GM19238 (cell line): ENCODE measurements around the gene GLRX5.
"Not testable (repeated sequence)": the region's sequence is repeated elsewhere in the genome, so short reads cannot be mapped to it uniquely, and the experiment has no call there.

Source experiments
- DNase-seq: peaks from one replicate; pipeline ENCODE4 v3.0.0; 2011; ENCODE audit warnings: low spot score; ENCODE audit not compliant: insufficient read length

The GLRX5 gene

GRCh38 chr14:95553141-95553540, 18.3 kb downstream of the GLRX5 start:
- no peak for DNase-seq

GRCh38 chr14:95555053-95555452, 20.2 kb downstream of the GLRX5 start:
- no peak for DNase-seq

GRCh38 chr14:95557291-95557690, 22.4 kb downstream of the GLRX5 start:
- no peak for DNase-seq

GRCh38 chr14:95557832-95558231, 23.0 kb downstream of the GLRX5 start:
- DNase-seq = no peak

GRCh38 chr14:95559203-95559602, 24.4 kb downstream of the GLRX5 start:
- DNase-seq = no peak

GRCh38 chr14:95561001-95561412, 26.2 kb downstream of the GLRX5 start:
- DNase-seq = peak; percentile 78

- DNase-seq = no peak
These were observed 28.2 kb downstream of the GLRX5 start for GRCh38 chr14:95562892-95563685.

GRCh38 chr14:95564060-95564459, 29.2 kb downstream of the GLRX5 start:
- no peak for DNase-seq

GRCh38 chr14:95569440-95569839, 34.6 kb downstream of the GLRX5 start:
- no peak for DNase-seq

- no peak for DNase-seq
These were observed 38.5 kb downstream of the GLRX5 start for GRCh38 chr14:95573313-95573712.

- DNase-seq = no peak
These were observed 41.1 kb downstream of the GLRX5 start for GRCh38 chr14:95575840-95576473.

GRCh38 chr14:95577067-95577800, 42.4 kb downstream of the GLRX5 start:
- peak; percentile 58 for DNase-seq

- DNase-seq = peak; percentile 26
These were observed 43.0 kb downstream of the GLRX5 start for GRCh38 chr14:95577870-95578269.

- not testable (repeated sequence) for DNase-seq
These were observed 49.2 kb downstream of the GLRX5 start for GRCh38 chr14:95583836-95584617.

- no peak for DNase-seq
These were observed 51.2 kb downstream of the GLRX5 start for GRCh38 chr14:95585953-95586620.

GRCh38 chr14:95591182-95591581, 56.3 kb downstream of the GLRX5 start:
- not testable (repeated sequence) for DNase-seq
